IMR-90 (cell line): ENCODE data around the gene MAP3K5. TPM values are rescaled to one million over a fixed set of nuclear protein-coding genes. Genes with fewer than 3 reads are reported as not detected.

ENCODE experiments used
- ATAC-seq: fragments of 200-7000 bp; cut with Tn5 transposase; 2 replicates; pipeline ENCODE4 v1.9.1; 2020; ENCODE audit warnings: low read depth, mild to moderate bottlenecking, moderate library complexity
- BruUV-seq: library from RNA; stranded (reverse); fragments of 400-500 nt; replicated peaks from 2 replicates; lab custom pipeline; 2021; lab: Mats Ljungman, UMichigan
- CTCF ChIA-PET: fragments of 300-600 bp; formaldehyde crosslinking; extraction: SDS; loops from one replicate; lab custom pipeline; 2021; ENCODE audit warnings: antibody characterized with exemption; lab: Yijun Ruan, JAX
- POLR2A ChIA-PET: fragments of 300-600 bp; sonication (Branson Sonifier 250); formaldehyde crosslinking; loops from one replicate; lab custom pipeline; 2022; ENCODE audit warnings: antibody characterized with exemption; ENCODE audit not compliant: unreplicated experiment; lab: Charles Lee
- DNase-seq: peaks from one replicate; pipeline ENCODE4 v3.0.0; 2013
- H2AFZ ChIP-seq: replicated peaks from 2 replicates; pipeline ENCODE3; 2013; ENCODE audit warnings: low read length, mild to moderate bottlenecking; ENCODE audit not compliant: poor library complexity
- H2AK5ac ChIP-seq: 2 replicates; pipeline ENCODE4 v1.6.1; 2013; ENCODE audit warnings: low read depth, low read length, inconsistent platforms
- H2AK9ac ChIP-seq: replicated peaks from 2 replicates; pipeline ENCODE3; 2013; ENCODE audit warnings: mild to moderate bottlenecking, low read depth, low read length, moderate library complexity; ENCODE audit not compliant: poor library complexity
- H2BK120ac ChIP-seq: 2 replicates; pipeline ENCODE4 v1.6.1; 2013; ENCODE audit warnings: low read depth, low read length, inconsistent platforms
- H2BK15ac ChIP-seq: 3 replicates; pipeline ENCODE4 v1.6.1; 2013; ENCODE audit warnings: low read depth, low read length, inconsistent platforms
- H2BK20ac ChIP-seq: 2 replicates; pipeline ENCODE4 v1.6.1; 2013; ENCODE audit warnings: low read depth, mild to moderate bottlenecking, inconsistent platforms, low read length, moderate library complexity
- H2BK5ac ChIP-seq: 2 replicates; pipeline ENCODE4 v1.6.1; 2013; ENCODE audit warnings: mild to moderate bottlenecking, low read depth, low read length, inconsistent platforms; ENCODE audit not compliant: poor library complexity, severe bottlenecking
- H3K14ac ChIP-seq: replicated peaks from 2 replicates; pipeline ENCODE4 v1.6.1; 2013; ENCODE audit warnings: low read depth, low read length, inconsistent platforms
- H3K18ac ChIP-seq: 2 replicates; pipeline ENCODE4 v1.6.1; 2013; ENCODE audit warnings: low read depth, low read length, control low read depth
- H3K23ac ChIP-seq: 2 replicates; pipeline ENCODE4 v1.6.1; 2013; ENCODE audit warnings: low read depth, low read length, inconsistent platforms
- H3K27ac ChIP-seq: 2 replicates; pipeline ENCODE4 v1.5.1; 2013; ENCODE audit warnings: mild to moderate bottlenecking, control low read depth, low read length; ENCODE audit not compliant: insufficient read depth
- H3K27me3 ChIP-seq: 2 replicates; pipeline ENCODE4 v1.6.1; 2013; ENCODE audit warnings: low read length; ENCODE audit not compliant: control insufficient read depth, insufficient read depth
- H3K36me3 ChIP-seq: 2 replicates; pipeline ENCODE4 v1.6.1; 2013; ENCODE audit warnings: low read length, mixed read lengths; ENCODE audit not compliant: control insufficient read depth, insufficient read depth
- H3K4ac ChIP-seq: 2 replicates; pipeline ENCODE4 v1.6.1; 2013; ENCODE audit warnings: low read depth, low read length, inconsistent platforms
- H3K4me1 ChIP-seq: 2 replicates; pipeline ENCODE4 v1.6.1; 2013; ENCODE audit warnings: low read length, mixed read lengths; ENCODE audit not compliant: control insufficient read depth, insufficient read depth
- H3K4me2 ChIP-seq: 2 replicates; pipeline ENCODE4 v1.6.1; 2013; ENCODE audit warnings: low read depth, mild to moderate bottlenecking, control low read depth, low read length, moderate library complexity
- H3K4me3 ChIP-seq: 2 replicates; pipeline ENCODE4 v1.5.1; 2013; ENCODE audit warnings: low read depth, mild to moderate bottlenecking, control low read depth, low read length, moderate library complexity; ENCODE audit not compliant: insufficient read depth
- H3K56ac ChIP-seq: 2 replicates; pipeline ENCODE4 v1.6.1; 2013; ENCODE audit warnings: low read length, inconsistent platforms; ENCODE audit not compliant: insufficient read depth; ENCODE audit errors: extremely low read depth
- H3K79me1 ChIP-seq, 2 experiments: 2 replicates each; pipeline ENCODE4 v1.6.1; 2013; ENCODE audit warnings: low read length in 2 of 2, inconsistent platforms in 1 of 2, low read depth in 1 of 2
- H3K9ac ChIP-seq: 2 replicates; pipeline ENCODE4 v1.6.1; 2013; ENCODE audit warnings: low read depth, low read length, control low read depth
- H3K9me1 ChIP-seq: 2 replicates; pipeline ENCODE4 v1.6.1; 2013; ENCODE audit warnings: low read length, inconsistent platforms; ENCODE audit not compliant: insufficient read depth
- H3K9me3 ChIP-seq: 2 replicates; pipeline ENCODE4 v1.6.1; 2013; ENCODE audit warnings: low read length; ENCODE audit not compliant: control insufficient read depth, insufficient read depth
- H4K20me1 ChIP-seq: 2 replicates; pipeline ENCODE4 v1.6.1; 2013; ENCODE audit warnings: low read length, inconsistent platforms; ENCODE audit not compliant: insufficient read depth
- H4K5ac ChIP-seq: 2 replicates; pipeline ENCODE4 v1.6.1; 2013; ENCODE audit warnings: mild to moderate bottlenecking, low read depth, low read length, control low read depth
- H4K8ac ChIP-seq, 2 experiments: 2 replicates each; pipeline ENCODE4 v1.6.1; 2013; ENCODE audit warnings: low read depth in 2 of 2, low read length in 2 of 2, control low read depth in 1 of 2, inconsistent platforms in 1 of 2
- H4K91ac ChIP-seq: 2 replicates; pipeline ENCODE4 v1.6.1; 2013; ENCODE audit warnings: low read depth, low read length, inconsistent platforms; ENCODE audit not compliant: insufficient read depth
- BHLHE40 ChIP-seq: fragments of 150-350 bp; IDR thresholded peaks from 2 replicates; pipeline ENCODE4 v1.6.1; 2016; ENCODE audit warnings: mild to moderate bottlenecking, low read depth, low read length
- CEBPB ChIP-seq: IDR thresholded peaks from 2 replicates; pipeline ENCODE4 v1.6.1; 2012; ENCODE audit warnings: low read depth, low read length, improper control_type of control experiment
- CHD1 ChIP-seq: IDR thresholded peaks from 2 replicates; pipeline ENCODE4 v1.6.1; 2012; ENCODE audit warnings: low read depth, low read length, improper control_type of control experiment
- CTCF ChIP-seq: conservative IDR thresholded peaks from 2 replicates; pipeline ENCODE4 v1.5.1; 2012; ENCODE audit warnings: mild to moderate bottlenecking, low read depth, low read length, improper control_type of control experiment
- ELK1 ChIP-seq: fragments of 150-350 bp; IDR thresholded peaks from 2 replicates; pipeline ENCODE4 v1.6.1; 2016; ENCODE audit warnings: low read depth, mild to moderate bottlenecking, low read length, moderate library complexity, borderline replicate concordance
- FOS ChIP-seq: fragments of 150-350 bp; IDR thresholded peaks from 2 replicates; pipeline ENCODE4 v1.6.1; 2016; ENCODE audit warnings: low read depth, low read length
- MAFK ChIP-seq: IDR thresholded peaks from 2 replicates; pipeline ENCODE4 v1.6.1; 2012; ENCODE audit warnings: low read depth, low read length, improper control_type of control experiment
- MAZ ChIP-seq: IDR thresholded peaks from 2 replicates; pipeline ENCODE4 v1.6.1; 2012; ENCODE audit warnings: low read depth, mild to moderate bottlenecking, low read length, improper control_type of control experiment, moderate library complexity, borderline replicate concordance
- MXI1 ChIP-seq: IDR thresholded peaks from 2 replicates; pipeline ENCODE4 v1.6.1; 2012; ENCODE audit warnings: low read depth, mild to moderate bottlenecking, low read length, moderate library complexity, borderline replicate concordance
- NFE2L2 ChIP-seq: fragments of 150-350 bp; IDR thresholded peaks from 2 replicates; pipeline ENCODE4 v1.6.1; 2016; ENCODE audit warnings: low read depth, mild to moderate bottlenecking, low read length
- POLR2A ChIP-seq: IDR thresholded peaks from 2 replicates; pipeline ENCODE4 v1.6.1; 2012; ENCODE audit warnings: mild to moderate bottlenecking, low read depth, low read length
- RAD21 ChIP-seq: IDR thresholded peaks from 2 replicates; pipeline ENCODE4 v1.6.1; 2012; ENCODE audit warnings: low read length, improper control_type of control experiment
- RCOR1 ChIP-seq: IDR thresholded peaks from 2 replicates; pipeline ENCODE4 v1.6.1; 2012; ENCODE audit warnings: mild to moderate bottlenecking, low read length, improper control_type of control experiment; ENCODE audit not compliant: insufficient replicate concordance
- RFX5 ChIP-seq: IDR thresholded peaks from 2 replicates; pipeline ENCODE4 v1.8.0; 2012; ENCODE audit warnings: low read depth, mild to moderate bottlenecking, low read length, moderate library complexity
- SMC3 ChIP-seq: fragments of 150-350 bp; IDR thresholded peaks from 2 replicates; pipeline ENCODE4 v1.6.1; 2016; ENCODE audit warnings: low read depth, mild to moderate bottlenecking, antibody characterized with exemption, low read length, moderate library complexity
- USF2 ChIP-seq: fragments of 150-350 bp; IDR thresholded peaks from 2 replicates; pipeline ENCODE4 v1.6.1; 2017; ENCODE audit warnings: mild to moderate bottlenecking, antibody characterized with exemption, low read length, low read depth
- WGBS, 2 experiments: methylation state at CpG; one replicate each; pipeline versions ENCODE4 v1.1.5 to v1.1.7; 2013; ENCODE audit warnings: missing lambda C conversion rate in 2 of 2; ENCODE audit not compliant: insufficient read length in 1 of 2; ENCODE audit errors: extremely low coverage in 2 of 2; 5-methylcytosine and 5-hydroxymethylcytosine counted together
- dilution Hi-C: fragments of 300-500 bp; cut with HindIII; formaldehyde crosslinking; loops from one replicate; pipeline ENCODE4 v1.14.3; 2018; ENCODE audit warnings: low sequenced_read_pairs; ENCODE audit not compliant: unreplicated experiment
- in situ Hi-C: fragments of 300-500 bp; cut with MboI; formaldehyde crosslinking; loops from 3 replicates; pipeline ENCODE4 v1.14.3; 2019; ENCODE audit warnings: low sequenced_read_pairs, inconsistent platforms, mixed read lengths
- intact Hi-C: fragments of 100-400 bp; cut with micrococcal nuclease; formaldehyde crosslinking; loops from 2 replicates; pipeline ENCODE4 v1.10.0; 2022
- polyA plus RNA-seq, 3 experiments: library from polyadenylated mRNA; depleted of rRNA; stranded (reverse); fragments of >200 nt; gene quantifications; 2 replicates each; pipeline ENCODE4 v1.2.3, GENCODE V29; 2012; ENCODE audit warnings: low replicate concordance in 1 of 3
- total RNA-seq: library from RNA; depleted of rRNA; stranded (reverse); fragments of >200 nt; gene quantifications from 2 replicates; pipeline ENCODE4 v1.2.3, GENCODE V29; 2012

Gene MAP3K5
- total and polyA plus RNA-seq, 2 of the 4 experiments (the other 2 are of a cell fraction) = 5.4 to 17.6 TPM

- Histone ChIP-seq H3K14ac (no peak overlapping the region), H3K23ac (no peak overlapping the region), H2BK20ac (no peak overlapping the region), H3K4me1 (peaks cover 5% of the 10 kb centered on the region), H2BK120ac (no peak overlapping the region), H3K36me3 (no peaks in the 10 kb centered on the region), H4K20me1 (no peaks in the 10 kb centered on the region), H3K9me1 (no peaks in the 10 kb centered on the region), H3K4ac (no peak overlapping the region), H3K56ac (no peak overlapping the region), H2AK5ac (no peak overlapping the region), H4K91ac (no peak overlapping the region), H3K79me1 (no peaks in the 10 kb centered on the region), H3K27me3 (no peaks in the 10 kb centered on the region), H2BK15ac (no peak overlapping the region), H2BK5ac (no peak overlapping the region), H3K27ac (no peak overlapping the region), H2AK9ac (no peak overlapping the region), H2AFZ (no peak overlapping the region), H3K9ac (no peak overlapping the region), H4K8ac (no peak overlapping the region), H3K18ac (no peak overlapping the region), H3K4me3 (no peak overlapping the region), H3K4me2 (no peak overlapping the region), H4K5ac (no peak overlapping the region), H3K9me3 (no peaks in the 10 kb centered on the region)
- intact Hi-C loops = no loop called here
- no peak for ATAC-seq
- TF ChIP-seq MAZ (no peak), BHLHE40 (no peak), NFE2L2 (no peak), RCOR1 (no peak), ELK1 (no peak), CHD1 (no peak), CTCF (no peak), SMC3 (no peak), MXI1 (no peak), MAFK (no peak), RAD21 (no peak), CEBPB (no peak), RFX5 (no peak), USF2 (no peak), FOS (no peak), POLR2A (no peak)
- ChIA-PET CTCF (no interaction called here), POLR2A (no interaction called here)
- in situ Hi-C loops = no loop called here
- dilution Hi-C loops = no loop called here
- BruUV-seq = no TSS peak
- 100% methylated on average over 1 of the region's 7 CpGs; no CpG with 5 or more reads in 1 of the 2 experiments for WGBS, 2 experiments
- DNase-seq = no peak
Measured at GRCh38 chr6:136809091-136809860, 17.0 kb upstream of the MAP3K5 start.
